GM21526 (cell line): ENCODE results near the gene PELI2.
A peak's percentile ranks its signal among the peaks of the same experiment; 100 is the strongest.

Experiments
- ATAC-seq: cut with Tn5 transposase; IDR thresholded peaks from one replicate; pipeline ENCODE4 v1.9.1; 2021; ENCODE audit warnings: moderate library complexity; ENCODE audit not compliant: unreplicated experiment, low FRiP score

PELI2 gene

GRCh38 chr14:56117765-56118610 lies at the start of gene PELI2:
TSS of gene PELI2 (plus strand) at chr14:56118411. CDS start at chr14:56118661, 250 bp downstream.
- ATAC-seq = peak; percentile 59

GRCh38 chr14:56073799-56074198 lies 44.4 kb upstream of the PELI2 start:
- ATAC-seq = no peak

- ATAC-seq = no peak
Measured at GRCh38 chr14:56075301-56075700, 42.9 kb upstream of the PELI2 start.

GRCh38 chr14:56081139-56081538 lies 37.1 kb upstream of the PELI2 start:
- no peak for ATAC-seq

GRCh38 chr14:56082880-56083279 lies 35.3 kb upstream of the PELI2 start:
- ATAC-seq = no peak

GRCh38 chr14:56085471-56085870 lies 32.7 kb upstream of the PELI2 start:
- ATAC-seq = no peak

- ATAC-seq = no peak
Measured at GRCh38 chr14:56087671-56088471, 30.3 kb upstream of the PELI2 start.

- no peak for ATAC-seq
Measured at GRCh38 chr14:56088941-56089340, 29.3 kb upstream of the PELI2 start.

- no peak for ATAC-seq
Measured at GRCh38 chr14:56092763-56093162, 25.4 kb upstream of the PELI2 start.

GRCh38 chr14:56094076-56094475 lies 24.1 kb upstream of the PELI2 start:
- no peak for ATAC-seq

GRCh38 chr14:56098021-56098420 lies 20.2 kb upstream of the PELI2 start:
- ATAC-seq = no peak

- no peak for ATAC-seq
Measured at GRCh38 chr14:56099081-56099797, 19.0 kb upstream of the PELI2 start.

GRCh38 chr14:56100556-56100955 lies 17.7 kb upstream of the PELI2 start:
- ATAC-seq = no peak

- no peak for ATAC-seq
Measured at GRCh38 chr14:56102941-56103340, 15.3 kb upstream of the PELI2 start.

- ATAC-seq = no peak
Measured at GRCh38 chr14:56107615-56108014, 10.6 kb upstream of the PELI2 start.

- no peak for ATAC-seq
Measured at GRCh38 chr14:56108057-56108456, 10.2 kb upstream of the PELI2 start.

- no peak for ATAC-seq
Measured at GRCh38 chr14:56112781-56113180, 5.4 kb upstream of the PELI2 start.

- no peak for ATAC-seq
Measured at GRCh38 chr14:56115334-56115870, 2.8 kb upstream of the PELI2 start.

- no peak for ATAC-seq
Measured at GRCh38 chr14:56115976-56116893, 2.0 kb upstream of the PELI2 start.
